ENCODE results near the gene BAD.

The BAD gene

DNA sequence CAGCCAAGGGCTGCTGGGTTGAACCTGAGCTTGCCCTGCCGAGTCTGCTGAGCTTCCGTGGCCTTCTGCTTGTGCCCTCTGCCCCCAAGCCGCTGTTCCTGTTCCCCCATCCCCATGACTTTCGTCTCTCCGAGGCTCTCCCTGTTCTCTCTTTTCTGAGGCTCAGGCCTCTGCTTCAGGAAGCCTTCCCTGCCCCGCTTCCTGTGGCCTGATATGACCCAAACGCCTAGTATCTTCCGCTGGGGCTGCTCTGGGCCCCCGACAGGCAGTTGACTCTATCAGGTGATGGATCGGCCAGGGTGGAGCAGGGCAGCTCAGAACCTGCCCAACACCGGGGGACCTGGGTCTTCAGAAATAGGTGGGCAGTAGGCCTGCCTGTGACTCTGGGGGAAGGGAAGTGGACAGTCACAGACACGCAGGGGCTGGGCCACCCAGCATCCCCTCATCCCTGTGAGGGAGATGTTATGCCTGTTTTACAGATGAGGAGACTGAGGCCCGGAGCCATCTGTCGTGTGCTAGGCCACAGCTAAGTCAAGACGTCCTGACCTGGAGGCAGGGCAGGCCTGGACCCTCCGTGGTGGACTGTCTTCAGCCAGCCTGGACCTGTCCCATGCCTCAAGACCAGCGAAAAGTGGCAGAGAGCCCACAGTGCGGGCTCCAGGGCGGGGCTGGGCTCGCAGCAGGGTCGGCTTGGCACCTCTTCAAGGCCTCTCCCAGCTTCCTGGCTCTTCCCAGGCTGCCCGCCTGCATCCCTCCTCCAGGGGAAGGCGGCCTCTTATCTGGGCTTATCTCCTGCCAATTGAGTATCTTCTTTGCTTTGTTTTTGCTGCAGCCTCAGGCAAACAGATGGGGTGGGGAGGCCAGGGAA, 16.2 kb downstream of the BAD start:
- H3K4me3 ChIP-seq (ENCODE audit: low read length) = peak overlapping the region; percentile 86
- 84% methylated on average over 23 of the region's 23 CpGs for WGBS
- peaks cover 33% of the 10 kb centered on the region for H3K36me3 ChIP-seq (ENCODE audit: insufficient read depth, low read length)
- no peaks in the 10 kb centered on the region for H3K27me3 ChIP-seq (ENCODE audit: insufficient read depth, low read length)
- peaks cover 10% of the 10 kb centered on the region; the same call in 1 of the 2 replicates for H3K4me1 ChIP-seq (ENCODE audit: insufficient read depth, low read length)
- peak overlapping the region; percentile 85 for H3K9ac ChIP-seq (ENCODE audit: low read depth, low read length)
- H3K9me3 ChIP-seq (ENCODE audit: insufficient read depth, low read depth, low read length) = no peaks in the 10 kb centered on the region
- peak overlapping the region; percentile 95; the same call in 1 of the 2 replicates for H3K27ac ChIP-seq (ENCODE audit: low read depth, low read length)

DNA sequence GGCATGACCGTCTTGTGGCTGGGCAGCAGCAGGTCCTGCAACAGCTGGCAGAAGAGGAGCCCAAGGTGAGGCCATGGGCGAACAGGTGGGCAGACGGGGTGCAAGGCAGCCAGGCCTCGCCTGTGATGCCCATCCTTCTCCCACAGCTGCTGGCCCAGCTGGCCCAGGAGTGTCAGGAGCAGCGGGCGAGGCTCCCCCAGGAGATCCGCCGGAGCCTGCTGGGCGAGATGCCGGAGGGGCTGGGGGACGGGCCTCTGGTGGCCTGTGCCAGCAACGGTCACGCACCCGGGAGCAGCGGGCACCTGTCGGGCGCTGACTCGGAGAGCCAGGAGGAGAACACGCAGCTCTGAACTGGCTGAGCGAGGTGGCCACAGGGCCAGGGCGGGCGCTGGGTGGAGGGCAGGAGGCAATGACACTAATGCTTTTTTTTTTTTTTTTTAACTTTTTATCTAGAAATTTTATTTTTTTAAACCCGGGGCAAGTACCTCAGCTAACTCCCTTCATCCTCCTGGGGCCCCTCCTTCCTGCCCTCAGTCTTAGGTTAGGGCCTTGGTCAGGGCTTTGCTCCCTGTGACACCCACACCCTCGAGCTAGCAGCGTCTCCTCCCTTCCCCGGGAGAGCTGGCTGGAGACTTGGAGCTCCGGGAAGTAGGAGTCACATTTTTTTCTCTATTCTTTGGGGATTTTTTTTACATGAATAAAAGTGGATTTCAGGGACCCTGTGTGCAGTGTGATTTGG, 17.1 kb downstream of the BAD start:
- 92% methylated on average over 27 of the region's 27 CpGs for WGBS
- Histone ChIP-seq H3K4me3 (ENCODE audit: low read length) (no peak overlapping the region), H3K27ac (ENCODE audit: low read depth, low read length) (no peak overlapping the region; the same call in 1 of the 2 replicates), H3K27me3 (ENCODE audit: insufficient read depth, low read length) (no peaks in the 10 kb centered on the region), H3K36me3 (ENCODE audit: insufficient read depth, low read length) (peaks cover 41% of the 10 kb centered on the region), H3K4me1 (ENCODE audit: insufficient read depth, low read length) (peaks cover 12% of the 10 kb centered on the region; the same call in 1 of the 2 replicates), H3K9me3 (ENCODE audit: insufficient read depth, low read depth, low read length) (no peaks in the 10 kb centered on the region), H3K9ac (ENCODE audit: low read depth, low read length) (no peak overlapping the region)

DNA sequence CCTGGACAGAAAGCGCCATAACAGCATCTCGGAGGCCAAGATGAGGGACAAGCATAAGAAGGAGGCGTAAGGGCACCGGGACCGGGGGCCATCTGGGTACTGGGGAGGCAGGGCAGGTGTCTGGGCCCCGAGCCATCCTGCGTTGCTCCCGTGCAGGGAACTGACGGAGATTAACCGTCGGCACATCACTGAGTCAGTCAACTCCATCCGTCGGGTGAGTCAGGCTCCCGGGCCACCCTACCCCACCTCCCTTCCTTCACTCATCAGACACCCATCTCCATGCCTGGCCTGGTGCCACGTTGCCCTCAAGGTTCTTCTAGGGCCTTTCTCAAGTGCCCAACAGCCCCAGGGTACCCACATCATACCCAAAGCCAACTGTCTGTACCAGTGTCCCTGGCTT, 18.1 kb downstream of the BAD start:
- H3K4me1 ChIP-seq (ENCODE audit: insufficient read depth, low read length) = peaks cover 9% of the 10 kb centered on the region; the same call in 1 of the 2 replicates

DNA sequence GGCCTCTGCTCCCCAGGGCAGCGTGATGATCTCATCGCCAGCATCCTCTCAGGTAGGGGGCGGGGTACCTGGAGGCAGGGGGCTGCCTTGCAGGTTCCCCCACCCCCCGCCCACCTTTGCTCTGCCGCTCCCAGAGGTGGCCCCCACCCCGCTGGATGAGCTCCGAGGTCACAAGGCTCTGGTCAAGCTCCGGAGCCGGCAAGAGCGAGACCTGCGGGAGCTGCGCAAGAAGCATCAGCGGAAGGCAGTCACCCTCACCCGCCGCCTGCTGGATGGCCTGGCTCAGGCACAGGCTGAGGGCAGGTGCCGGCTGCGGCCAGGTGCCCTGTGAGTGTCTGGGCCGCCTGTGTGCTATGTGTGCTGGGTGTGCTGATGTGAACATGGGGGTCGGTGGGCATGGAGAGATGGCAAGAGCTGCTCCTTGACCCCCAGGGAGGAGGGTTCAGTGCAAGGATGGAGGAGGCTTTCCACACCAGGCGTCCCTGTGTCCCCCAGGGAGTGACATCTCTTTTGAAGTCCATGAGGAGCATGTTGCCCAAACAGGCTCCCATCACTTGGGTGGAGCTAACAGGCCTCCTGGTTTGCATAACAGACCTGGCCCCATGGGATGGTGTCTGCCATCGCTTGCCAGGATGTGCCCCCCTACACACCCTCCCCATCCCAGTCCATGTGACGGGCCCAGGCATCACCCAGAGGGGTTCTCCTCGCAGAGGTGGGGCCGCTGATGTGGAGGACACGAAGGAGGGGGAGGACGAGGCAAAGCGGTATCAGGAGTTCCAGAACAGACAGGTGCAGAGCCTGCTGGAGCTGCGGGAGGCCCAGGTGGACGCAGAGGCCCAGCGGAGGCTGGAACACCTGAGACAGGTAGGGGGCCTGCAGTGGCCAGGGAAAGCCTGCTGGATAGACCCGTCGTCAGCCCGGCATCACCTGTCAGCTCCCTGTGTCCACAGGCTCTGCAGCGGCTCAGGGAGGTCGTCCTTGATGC, 19.0 kb downstream of the BAD start:
- H3K4me3 ChIP-seq (ENCODE audit: low read length) = no peak overlapping the region
- H3K27ac ChIP-seq (ENCODE audit: low read depth, low read length) = no peak overlapping the region
- peaks cover 57% of the 10 kb centered on the region for H3K36me3 ChIP-seq (ENCODE audit: insufficient read depth, low read length)
- no peak overlapping the region for H3K9ac ChIP-seq (ENCODE audit: low read depth, low read length)
- no peaks in the 10 kb centered on the region for H3K27me3 ChIP-seq (ENCODE audit: insufficient read depth, low read length)
- H3K4me1 ChIP-seq (ENCODE audit: insufficient read depth, low read length) = peaks cover 9% of the 10 kb centered on the region; the same call in 1 of the 2 replicates
- 94% methylated on average over 35 of the region's 35 CpGs for WGBS
- no peaks in the 10 kb centered on the region for H3K9me3 ChIP-seq (ENCODE audit: insufficient read depth, low read depth, low read length)

More for the DNA sequence above, 18.1 kb downstream of the BAD start:
- WGBS = 96% methylated on average over 15 of the region's 15 CpGs
- H3K4me3 ChIP-seq (ENCODE audit: low read length) = no peak overlapping the region
- H3K27me3 ChIP-seq (ENCODE audit: insufficient read depth, low read length) = no peaks in the 10 kb centered on the region
- no peak overlapping the region for H3K9ac ChIP-seq (ENCODE audit: low read depth, low read length)
- H3K27ac ChIP-seq (ENCODE audit: low read depth, low read length) = no peak overlapping the region
- H3K36me3 ChIP-seq (ENCODE audit: insufficient read depth, low read length) = peaks cover 51% of the 10 kb centered on the region
- no peaks in the 10 kb centered on the region for H3K9me3 ChIP-seq (ENCODE audit: insufficient read depth, low read depth, low read length)

DNA sequence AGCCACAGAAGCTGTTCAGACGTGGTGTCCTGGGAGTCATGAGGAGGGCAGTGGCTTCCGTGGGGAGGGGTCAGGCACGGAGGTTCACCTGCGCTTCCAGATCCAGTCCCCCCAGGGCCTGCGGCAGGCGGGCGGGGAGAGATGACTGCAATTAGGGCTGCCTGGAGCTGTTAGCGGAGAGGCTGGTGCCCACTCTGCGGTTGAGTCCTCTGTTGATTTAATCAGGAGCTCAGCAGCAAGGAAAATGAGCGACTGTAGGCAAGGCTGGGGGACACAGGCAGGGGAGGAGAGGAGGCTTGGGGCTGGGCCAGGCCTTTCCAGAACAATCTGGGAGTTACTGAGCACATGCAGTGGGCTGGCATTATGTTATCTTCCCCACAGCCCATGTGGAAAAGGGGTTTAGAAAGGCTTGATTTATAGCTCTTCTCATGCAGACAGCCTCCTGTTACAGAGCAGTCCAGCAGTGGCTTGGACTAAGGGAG, 20.1 kb downstream of the BAD start:
- H3K4me3 ChIP-seq (ENCODE audit: low read length) = no peak overlapping the region
- peaks cover 9% of the 10 kb centered on the region; the same call in 1 of the 2 replicates for H3K4me1 ChIP-seq (ENCODE audit: insufficient read depth, low read length)
- no peaks in the 10 kb centered on the region for H3K9me3 ChIP-seq (ENCODE audit: insufficient read depth, low read depth, low read length)
- no peaks in the 10 kb centered on the region for H3K27me3 ChIP-seq (ENCODE audit: insufficient read depth, low read length)
- no peak overlapping the region for H3K9ac ChIP-seq (ENCODE audit: low read depth, low read length)
- 92% methylated on average over 10 of the region's 10 CpGs for WGBS
- peaks cover 67% of the 10 kb centered on the region for H3K36me3 ChIP-seq (ENCODE audit: insufficient read depth, low read length)
- H3K27ac ChIP-seq (ENCODE audit: low read depth, low read length) = no peak overlapping the region

DNA sequence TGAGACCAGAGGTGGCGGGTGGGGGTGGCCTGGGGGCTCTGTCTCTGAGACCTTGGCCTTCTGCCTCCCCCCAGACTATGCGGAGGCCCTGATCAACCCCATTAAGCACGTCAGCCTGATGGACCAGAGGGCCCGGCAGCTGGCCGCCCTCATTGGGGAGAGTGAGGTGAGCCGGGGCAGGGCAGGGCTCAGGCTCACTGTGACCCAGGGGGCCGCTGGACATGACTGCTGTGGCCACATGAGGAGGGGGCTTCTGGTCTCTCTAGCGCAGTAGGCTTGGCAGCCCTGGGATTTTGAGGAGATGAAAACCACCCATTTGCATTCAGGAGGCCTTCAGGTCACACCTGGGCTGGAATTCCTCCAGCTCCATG, 20.5 kb downstream of the BAD start:
- Histone ChIP-seq H3K9ac (ENCODE audit: low read depth, low read length) (no peak overlapping the region), H3K4me1 (ENCODE audit: insufficient read depth, low read length) (peaks cover 9% of the 10 kb centered on the region; the same call in 1 of the 2 replicates), H3K36me3 (ENCODE audit: insufficient read depth, low read length) (peaks cover 72% of the 10 kb centered on the region), H3K27me3 (ENCODE audit: insufficient read depth, low read length) (no peaks in the 10 kb centered on the region), H3K27ac (ENCODE audit: low read depth, low read length) (0 out of 2 replicates have a peak overlapping the region, but pooled peaks have one; percentile 8), H3K9me3 (ENCODE audit: insufficient read depth, low read depth, low read length) (no peaks in the 10 kb centered on the region), H3K4me3 (ENCODE audit: low read length) (no peak overlapping the region)
- 92% methylated on average over 8 of the region's 8 CpGs for WGBS

DNA sequence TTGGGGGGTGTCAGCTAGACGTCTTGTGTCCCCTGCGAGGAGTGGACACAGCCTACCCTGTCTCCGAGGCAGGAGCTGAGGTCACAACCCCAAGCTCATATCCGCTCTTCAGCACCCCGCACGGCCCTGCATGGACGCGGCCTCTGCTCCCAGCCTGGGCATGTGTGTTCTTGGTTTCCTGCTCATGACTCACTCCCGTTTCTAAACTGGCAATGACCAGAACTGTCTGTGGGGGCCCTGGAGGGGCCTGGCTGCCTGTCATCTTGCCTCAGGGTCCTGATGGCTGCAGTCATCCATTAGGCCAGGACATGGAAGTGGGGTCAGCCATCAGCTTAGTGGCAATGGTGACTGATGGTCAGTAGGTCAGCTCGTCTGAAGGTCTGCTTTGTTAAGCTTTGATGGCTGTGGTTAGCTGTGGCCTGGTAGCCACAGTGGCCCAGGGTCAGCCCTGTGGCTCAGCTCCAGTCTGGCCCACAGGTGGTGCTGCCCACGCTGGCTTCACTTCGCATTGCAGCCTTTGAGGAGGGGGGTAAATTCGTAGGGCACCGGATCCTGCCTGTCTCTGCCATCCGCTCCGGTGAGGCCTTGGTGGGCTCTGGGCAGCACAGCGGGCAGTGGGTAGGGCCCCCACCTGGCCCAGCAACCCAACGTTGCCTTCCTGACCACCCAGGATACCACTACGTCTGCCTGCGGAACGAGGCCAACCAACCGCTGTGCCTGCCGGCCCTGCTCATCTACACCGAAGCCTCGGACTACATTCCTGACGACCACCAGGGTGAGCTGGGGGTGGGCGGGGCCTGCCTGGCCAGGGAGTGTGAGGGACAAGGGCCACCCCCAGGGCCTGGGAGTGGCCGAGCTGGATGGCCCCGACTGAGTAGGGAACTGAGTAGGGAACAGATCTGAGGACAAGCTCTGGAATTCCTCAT, 21.2 kb downstream of the BAD start:
- H3K9ac ChIP-seq (ENCODE audit: low read depth, low read length) = no peak overlapping the region; the same call in 1 of the 2 replicates
- H3K27me3 ChIP-seq (ENCODE audit: insufficient read depth, low read length) = no peaks in the 10 kb centered on the region
- peak overlapping the region; percentile 55 for H3K27ac ChIP-seq (ENCODE audit: low read depth, low read length)
- H3K4me1 ChIP-seq (ENCODE audit: insufficient read depth, low read length) = peaks cover 4% of the 10 kb centered on the region; the same call in 1 of the 2 replicates
- WGBS = 86% methylated on average over 29 of the region's 29 CpGs
- peaks cover 79% of the 10 kb centered on the region for H3K36me3 ChIP-seq (ENCODE audit: insufficient read depth, low read length)
- no peak overlapping the region for H3K4me3 ChIP-seq (ENCODE audit: low read length)
- no peaks in the 10 kb centered on the region for H3K9me3 ChIP-seq (ENCODE audit: insufficient read depth, low read depth, low read length)

DNA sequence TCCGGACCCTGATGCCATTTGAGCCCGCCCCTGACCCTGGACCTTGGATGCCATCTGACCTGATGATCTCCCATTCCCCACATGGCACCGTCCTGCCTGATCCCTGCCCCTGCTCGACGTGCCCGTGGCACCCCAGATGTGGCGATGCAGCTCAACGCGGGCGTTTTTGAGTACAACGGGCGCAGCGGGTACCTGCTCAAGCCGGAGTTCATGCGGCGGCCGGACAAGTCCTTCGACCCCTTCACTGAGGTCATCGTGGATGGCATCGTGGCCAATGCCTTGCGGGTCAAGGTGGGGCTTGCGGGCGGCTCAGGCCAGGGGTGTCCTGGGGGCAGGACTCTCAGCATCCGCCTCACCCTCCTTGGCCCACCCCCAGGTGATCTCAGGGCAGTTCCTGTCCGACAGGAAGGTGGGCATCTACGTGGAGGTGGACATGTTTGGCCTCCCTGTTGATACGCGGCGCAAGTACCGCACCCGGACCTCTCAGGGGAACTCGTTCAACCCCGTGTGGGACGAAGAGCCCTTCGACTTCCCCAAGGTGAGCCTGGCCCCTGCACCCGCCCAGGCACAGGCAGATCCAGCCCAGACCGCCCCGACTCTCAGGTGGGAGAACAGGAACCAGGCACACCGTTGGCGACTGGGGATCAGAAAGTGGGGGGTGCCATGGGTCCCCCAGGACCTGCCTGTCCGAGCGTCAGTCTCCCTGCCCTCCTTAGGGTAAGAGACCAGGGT, 22.0 kb downstream of the BAD start:
- no peaks in the 10 kb centered on the region for H3K9me3 ChIP-seq (ENCODE audit: insufficient read depth, low read depth, low read length)
- WGBS = 96% methylated on average over 42 of the region's 42 CpGs
- H3K4me1 ChIP-seq (ENCODE audit: insufficient read depth, low read length) = peaks cover 4% of the 10 kb centered on the region; the same call in 1 of the 2 replicates
- H3K27ac ChIP-seq (ENCODE audit: low read depth, low read length) = no peak overlapping the region
- H3K9ac ChIP-seq (ENCODE audit: low read depth, low read length) = no peak overlapping the region
- peaks cover 84% of the 10 kb centered on the region for H3K36me3 ChIP-seq (ENCODE audit: insufficient read depth, low read length)
- no peaks in the 10 kb centered on the region for H3K27me3 ChIP-seq (ENCODE audit: insufficient read depth, low read length)
- no peak overlapping the region for H3K4me3 ChIP-seq (ENCODE audit: low read length)

DNA sequence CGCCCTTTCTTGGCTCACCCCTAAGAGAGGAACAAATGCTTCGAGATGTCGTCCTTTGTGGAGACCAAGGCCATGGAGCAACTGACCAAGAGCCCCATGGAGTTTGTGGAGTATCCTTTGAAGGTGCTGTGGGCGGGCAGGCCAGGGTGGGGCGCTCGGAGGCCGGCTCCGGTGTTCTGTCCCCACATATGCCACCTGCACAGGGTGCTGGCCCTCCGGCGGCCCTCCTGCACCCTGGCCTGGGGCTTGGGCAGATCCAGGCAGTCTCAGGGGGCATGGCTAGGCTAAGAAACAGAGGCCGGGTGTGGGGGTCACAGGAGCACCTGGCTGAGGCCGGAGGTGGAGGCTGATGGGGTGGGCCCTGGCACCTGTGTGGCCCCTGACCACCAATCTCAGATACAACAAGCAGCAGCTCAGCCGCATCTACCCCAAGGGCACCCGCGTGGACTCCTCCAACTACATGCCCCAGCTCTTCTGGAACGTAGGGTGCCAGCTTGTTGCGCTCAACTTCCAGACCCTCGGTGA, 22.8 kb downstream of the BAD start:
- Histone ChIP-seq H3K4me3 (ENCODE audit: low read length) (no peak overlapping the region), H3K27me3 (ENCODE audit: insufficient read depth, low read length) (no peaks in the 10 kb centered on the region), H3K9ac (ENCODE audit: low read depth, low read length) (no peak overlapping the region), H3K9me3 (ENCODE audit: insufficient read depth, low read depth, low read length) (no peaks in the 10 kb centered on the region), H3K36me3 (ENCODE audit: insufficient read depth, low read length) (peaks cover 89% of the 10 kb centered on the region), H3K4me1 (ENCODE audit: insufficient read depth, low read length) (peaks cover 4% of the 10 kb centered on the region; the same call in 1 of the 2 replicates), H3K27ac (ENCODE audit: low read depth, low read length) (no peak overlapping the region)
- WGBS = 97% methylated on average over 18 of the region's 18 CpGs

Measured in HUES64 (cell line).